Endothelial cell of umbilical vein (primary cell): ENCODE measurements around the gene ATP6V1F. TPM values are rescaled to one million over a fixed set of nuclear protein-coding genes. Genes with fewer than 3 reads are reported as not detected.

Experiments
- BruUV-seq: library from RNA; stranded (reverse); fragments of 400-500 nt; replicated peaks from 2 replicates; lab custom pipeline; 2021; lab: Mats Ljungman, UMichigan
- CTCF ChIA-PET: fragments of 300-600, 350-600 bp; sonication (Branson Sonifier 250); formaldehyde crosslinking; loops from one replicate; lab custom pipeline; 2021; ENCODE audit warnings: antibody characterized with exemption, inconsistent platforms; lab: Charles Lee
- POLR2A ChIA-PET: fragments of 300-600, 350-600 bp; sonication (Branson Sonifier 250); formaldehyde crosslinking; loops from one replicate; lab custom pipeline; 2021; ENCODE audit warnings: antibody characterized with exemption, inconsistent platforms; lab: Charles Lee
- DNase-seq: peaks from one replicate; pipeline ENCODE4 v3.0.0-alpha.2; 2011; ENCODE audit warnings: low read depth, low spot score
- FAIRE-seq: peaks from 2 replicates; lab custom pipeline; 2011; peaks lifted over from hg19 to GRCh38; lab: Jason Lieb, UNC
- H2AFZ ChIP-seq: 2 replicates; pipeline ENCODE4 v1.6.0; 2012; ENCODE audit warnings: low read depth, low read length, control low read depth, inconsistent platforms
- H3K27ac ChIP-seq: 2 replicates; pipeline ENCODE4 v1.5.1; 2011; ENCODE audit warnings: low read depth, mild to moderate bottlenecking, control low read depth, low read length, moderate library complexity; ENCODE audit not compliant: insufficient read depth
- H3K27me3 ChIP-seq, 2 experiments: 2 replicates each; pipeline versions ENCODE4 v1.6.0 to v1.6.1; 2011; ENCODE audit warnings: low read length in 2 of 2, mixed read lengths in 1 of 2; ENCODE audit not compliant: control insufficient read depth in 2 of 2, insufficient read depth in 2 of 2
- H3K36me3 ChIP-seq, 2 experiments: 2 replicates in 1 of 2; 3 replicates in 1 of 2; pipeline ENCODE4 v1.5.1; 2011; ENCODE audit warnings: low read length in 2 of 2, mild to moderate bottlenecking in 1 of 2, moderate library complexity in 1 of 2; ENCODE audit not compliant: control insufficient read depth in 2 of 2, insufficient read depth in 2 of 2; ENCODE audit errors: extremely low read depth in 1 of 2
- H3K4me1 ChIP-seq: 3 replicates; pipeline ENCODE4 v1.5.1; 2011; ENCODE audit warnings: mild to moderate bottlenecking, low read length; ENCODE audit not compliant: control insufficient read depth, insufficient read depth; ENCODE audit errors: extremely low read depth
- H3K4me2 ChIP-seq: 2 replicates; pipeline ENCODE4 v1.6.1; 2011; ENCODE audit warnings: low read length, control low read depth, mixed read lengths; ENCODE audit not compliant: insufficient read depth
- H3K4me3 ChIP-seq, 3 experiments: fragments of 200-600 bp in 1 of 3; sonication (generic), shearing (Covaris generic) in 1 of 3; replicated peaks in 1 of 3; 2 replicates each; pipeline ENCODE4 v1.5.1; 2011 to 2016; ENCODE audit warnings: control low read depth in 3 of 3, low read length in 3 of 3, mild to moderate bottlenecking in 2 of 3, inconsistent platforms in 1 of 3, low read depth in 1 of 3, moderate library complexity in 1 of 3; ENCODE audit not compliant: insufficient read depth in 1 of 3
- H3K79me2 ChIP-seq: 2 replicates; pipeline ENCODE4 v1.6.0; 2012; ENCODE audit warnings: low read length, inconsistent platforms; ENCODE audit not compliant: control insufficient read depth, insufficient read depth
- H3K9ac ChIP-seq: replicated peaks from 2 replicates; pipeline ENCODE3; 2011; ENCODE audit warnings: low read length, control low read depth; ENCODE audit not compliant: insufficient read depth; ENCODE audit errors: extremely low read depth
- H3K9me1 ChIP-seq: replicated peaks from 3 replicates; pipeline ENCODE4 v1.6.0; 2011; ENCODE audit warnings: mild to moderate bottlenecking, low read length; ENCODE audit not compliant: control insufficient read depth, insufficient read depth; ENCODE audit errors: extremely low read depth
- H3K9me3 ChIP-seq: replicated peaks from 2 replicates; pipeline ENCODE4 v1.5.1; 2012; ENCODE audit warnings: low read length, inconsistent platforms; ENCODE audit not compliant: control insufficient read depth, insufficient read depth
- H4K20me1 ChIP-seq: replicated peaks from 2 replicates; pipeline ENCODE3; 2011; ENCODE audit warnings: mild to moderate bottlenecking, low read length; ENCODE audit not compliant: control insufficient read depth, insufficient read depth; ENCODE audit errors: extremely low read depth
- FOS ChIP-seq: IDR thresholded peaks from 2 replicates; pipeline ENCODE4 v1.6.1; 2011; ENCODE audit warnings: mild to moderate bottlenecking, low read length, moderate library complexity, borderline replicate concordance; ENCODE audit not compliant: insufficient read depth
- GATA2 ChIP-seq: IDR thresholded peaks from 2 replicates; pipeline ENCODE4 v1.7.0; 2011; ENCODE audit warnings: low read depth, mild to moderate bottlenecking, moderate library complexity, mixed read lengths, low read length; ENCODE audit not compliant: insufficient read length, insufficient read depth
- POLR2A ChIP-seq: IDR thresholded peaks from 2 replicates; pipeline ENCODE4 v1.6.1; 2012; ENCODE audit warnings: low read depth, mild to moderate bottlenecking, control low read depth, low read length
- dilution Hi-C: fragments of 300-500 bp; cut with MboI; formaldehyde crosslinking; loops from one replicate; pipeline ENCODE4 v1.15.0; 2019; ENCODE audit warnings: low sequenced_read_pairs; ENCODE audit not compliant: extremely low pct_ligation_motif_present
- intact Hi-C: fragments of 100-400 bp; cut with micrococcal nuclease; formaldehyde crosslinking; loops from one replicate; pipeline ENCODE4 v1.10.0; 2022
- polyA plus RNA-seq, 4 experiments: library from polyadenylated mRNA; depleted of rRNA in 3 of 4; stranded (reverse) in 3 of 4; unstranded in 1 of 4; fragments of >200 nt; gene quantifications; 2 replicates each; pipeline versions ENCODE4 v1.2.1 to v1.2.3, GENCODE V29; 2011 to 2012; ENCODE audit warnings: missing spikeins in 1 of 4
- total RNA-seq: library from RNA; stranded (reverse); gene quantifications from 2 replicates; pipeline ENCODE4 v1.2.3, GENCODE V29; 2021
- TF ChIP-seq, protein P1 (sequence below): IDR thresholded peaks from 2 replicates; pipeline ENCODE4 v1.6.1; 2011; ENCODE audit not compliant: insufficient read depth, insufficient read length

The ATP6V1F gene
- total and polyA plus RNA-seq, 2 donors (not counting 3 experiments of a cell fraction or from before 2014, with no cell fraction given), result 156 to 360 TPM

GRCh38 chr7:128829391-128830166 is 33.1 kb upstream of the ATP6V1F start:
- H3K27ac ChIP-seq, result peak overlapping the region; percentile 15
- BruUV-seq, result no TSS peak
- DNase-seq (peak; percentile 65), FAIRE-seq (peak; percentile 67)
- dilution Hi-C loops (no loop called here), intact Hi-C loops (loop anchor here (1.0 to 5.0 kb wide), 2 partner anchors 90 to 1313 kb away; partner anchors contain the start of gene CALU)
- peak overlapping the region; percentile 5 for H3K9ac ChIP-seq
- POLR2A ChIA-PET, result no interaction called here
- no peaks in the 10 kb centered on the region for H3K36me3 ChIP-seq
- H2AFZ ChIP-seq, result peak overlapping the region; percentile 24
- H3K27me3 ChIP-seq, result no peaks in the 10 kb centered on the region
- TF ChIP-seq, protein P1, sequence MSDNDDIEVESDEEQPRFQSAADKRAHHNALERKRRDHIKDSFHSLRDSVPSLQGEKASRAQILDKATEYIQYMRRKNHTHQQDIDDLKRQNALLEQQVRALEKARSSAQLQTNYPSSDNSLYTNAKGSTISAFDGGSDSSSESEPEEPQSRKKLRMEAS, result no peak
- TF ChIP-seq GATA2, result peak; percentile 15
- no peak for TF ChIP-seq POLR2A
- peak; percentile 82 for TF ChIP-seq FOS
- H3K9me1 ChIP-seq, result no peaks in the 10 kb centered on the region
- no peaks in the 10 kb centered on the region for H4K20me1 ChIP-seq
- H3K79me2 ChIP-seq, result peaks cover 27% of the 10 kb centered on the region
- CTCF ChIA-PET, result interaction anchor here (0.6 to 3.0 kb wide), 3 partner anchors 12 to 119 kb away, joined by 3 to 12 read pairs (median 3); no protein-coding TSS in a partner anchor
- peak overlapping the region in 2 of 3 experiments; percentile 2 to 54 for H3K4me3 ChIP-seq
- H3K9me3 ChIP-seq, result no peaks in the 10 kb centered on the region
- peaks cover 42% of the 10 kb centered on the region for H3K4me1 ChIP-seq
- peak overlapping the region; percentile 43 for H3K4me2 ChIP-seq
